ENCODE measurements around the gene KRT84. TPM values are rescaled to one million over a fixed set of nuclear protein-coding genes. Genes with fewer than 3 reads are reported as not detected.

The KRT84 gene
- total RNA-seq, 1 donor from 2014 or later = not detected

DNA sequence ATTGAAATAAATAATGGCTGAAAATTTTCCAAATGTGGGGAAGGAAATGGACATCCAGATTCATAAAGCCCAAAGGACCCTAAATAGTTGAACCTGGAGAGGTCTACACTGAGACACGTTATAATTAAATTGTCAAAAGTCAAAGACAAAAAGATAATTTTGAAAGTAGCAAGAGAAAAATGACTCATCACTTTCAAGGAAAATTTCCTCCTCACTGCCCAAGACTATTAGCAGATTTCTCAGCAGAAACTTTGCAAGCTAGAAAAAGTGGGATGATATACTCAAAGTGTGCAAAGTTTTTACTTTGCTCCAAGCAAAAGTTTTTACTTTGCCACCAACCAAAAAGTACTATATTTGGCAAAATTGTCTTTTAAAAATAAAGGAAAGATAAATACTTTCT is 48.4 kb downstream of the KRT84 start:
- Histone ChIP-seq H3K27ac (no peak overlapping the region), H3K4me3 (no peak overlapping the region), H3K36me3 (no peaks in the 10 kb centered on the region), H3K4me1 (no peaks in the 10 kb centered on the region), H3K27me3 (no peaks in the 10 kb centered on the region), H3K9me3 (peaks cover 6 to 17% of the 10 kb centered on the region in 2 donors)
- DNase-seq (ENCODE audit: low spot score in 2 of 2) = no peak
- TF ChIP-seq, protein P1, sequence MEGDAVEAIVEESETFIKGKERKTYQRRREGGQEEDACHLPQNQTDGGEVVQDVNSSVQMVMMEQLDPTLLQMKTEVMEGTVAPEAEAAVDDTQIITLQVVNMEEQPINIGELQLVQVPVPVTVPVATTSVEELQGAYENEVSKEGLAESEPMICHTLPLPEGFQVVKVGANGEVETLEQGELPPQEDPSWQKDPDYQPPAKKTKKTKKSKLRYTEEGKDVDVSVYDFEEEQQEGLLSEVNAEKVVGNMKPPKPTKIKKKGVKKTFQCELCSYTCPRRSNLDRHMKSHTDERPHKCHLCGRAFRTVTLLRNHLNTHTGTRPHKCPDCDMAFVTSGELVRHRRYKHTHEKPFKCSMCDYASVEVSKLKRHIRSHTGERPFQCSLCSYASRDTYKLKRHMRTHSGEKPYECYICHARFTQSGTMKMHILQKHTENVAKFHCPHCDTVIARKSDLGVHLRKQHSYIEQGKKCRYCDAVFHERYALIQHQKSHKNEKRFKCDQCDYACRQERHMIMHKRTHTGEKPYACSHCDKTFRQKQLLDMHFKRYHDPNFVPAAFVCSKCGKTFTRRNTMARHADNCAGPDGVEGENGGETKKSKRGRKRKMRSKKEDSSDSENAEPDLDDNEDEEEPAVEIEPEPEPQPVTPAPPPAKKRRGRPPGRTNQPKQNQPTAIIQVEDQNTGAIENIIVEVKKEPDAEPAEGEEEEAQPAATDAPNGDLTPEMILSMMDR (IDR thresholded peaks at IDR 0.05) = no peak
- intact Hi-C loops (cut with DNase I) = no loop called here

DNA sequence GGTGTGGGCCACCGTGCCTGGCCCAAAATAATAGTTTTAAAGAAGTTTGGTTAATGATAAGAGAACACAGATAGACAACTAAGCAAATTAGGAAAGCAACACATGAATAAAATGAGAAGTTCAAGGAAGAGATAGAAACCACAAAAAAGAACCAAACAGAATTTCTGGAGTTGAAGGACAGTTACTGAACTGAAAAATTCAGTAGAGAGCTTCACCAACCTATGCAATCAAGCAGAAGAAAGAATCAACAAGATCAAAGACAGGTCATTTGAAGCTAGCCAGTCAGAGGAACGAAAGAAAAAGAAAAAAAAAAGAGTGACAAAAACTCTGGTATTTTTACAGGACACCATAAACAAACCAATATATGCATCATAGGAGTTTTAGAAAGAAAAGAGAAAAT is 48.8 kb downstream of the KRT84 start:
- H3K4me3 ChIP-seq = no peak overlapping the region
- H3K4me1 ChIP-seq = no peaks in the 10 kb centered on the region
- DNase-seq (ENCODE audit: low spot score in 2 of 2) = no peak
- H3K27me3 ChIP-seq = no peaks in the 10 kb centered on the region
- intact Hi-C loops (cut with DNase I) = no loop called here
- H3K27ac ChIP-seq = no peak overlapping the region
- no peaks in the 10 kb centered on the region for H3K36me3 ChIP-seq
- TF ChIP-seq, protein P1 (IDR thresholded peaks at IDR 0.05) = no peak
- H3K9me3 ChIP-seq = peaks cover 6 to 17% of the 10 kb centered on the region in 2 donors

DNA sequence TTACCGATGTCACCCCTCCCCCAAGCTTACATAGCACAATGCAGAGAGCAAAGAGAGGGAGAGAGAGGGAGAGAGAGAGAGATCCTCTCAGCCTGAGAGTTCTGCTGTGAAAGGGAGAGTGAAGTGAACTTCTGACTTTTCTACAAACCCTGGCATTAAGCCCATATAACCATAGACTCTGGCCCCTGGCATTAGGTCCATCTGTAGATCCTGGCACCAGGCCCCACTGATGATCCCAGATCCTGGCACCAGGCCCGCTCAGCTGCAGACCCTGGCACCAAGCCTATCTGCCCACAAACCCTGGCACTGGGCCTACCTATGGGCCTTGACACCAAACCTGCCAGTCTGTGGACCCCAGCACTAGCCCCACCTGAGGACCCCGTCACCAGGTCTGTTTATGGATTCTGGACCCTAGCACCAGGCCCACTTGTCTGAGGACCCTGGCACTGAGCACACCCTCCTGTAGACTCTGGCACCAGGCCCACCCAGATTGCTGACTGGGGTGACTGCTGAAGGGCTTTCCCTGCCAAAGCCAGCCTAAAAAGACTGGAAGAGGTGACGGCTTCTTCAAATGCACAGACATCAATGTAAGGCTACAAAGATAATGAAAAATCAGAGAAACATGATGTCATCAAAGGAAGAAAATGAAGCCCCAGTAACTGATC is 49.7 kb downstream of the KRT84 start:
- TF ChIP-seq, protein P1 (IDR thresholded peaks at IDR 0.05) = no peak
- no peaks in the 10 kb centered on the region for H3K27me3 ChIP-seq
- DNase-seq (ENCODE audit: low spot score in 2 of 2) = no peak
- peaks cover 6 to 17% of the 10 kb centered on the region in 2 donors for H3K9me3 ChIP-seq
- intact Hi-C loops (cut with DNase I) = no loop called here
- no peak overlapping the region for H3K4me3 ChIP-seq
- H3K36me3 ChIP-seq = no peaks in the 10 kb centered on the region
- H3K27ac ChIP-seq = no peak overlapping the region
- no peaks in the 10 kb centered on the region for H3K4me1 ChIP-seq

DNA sequence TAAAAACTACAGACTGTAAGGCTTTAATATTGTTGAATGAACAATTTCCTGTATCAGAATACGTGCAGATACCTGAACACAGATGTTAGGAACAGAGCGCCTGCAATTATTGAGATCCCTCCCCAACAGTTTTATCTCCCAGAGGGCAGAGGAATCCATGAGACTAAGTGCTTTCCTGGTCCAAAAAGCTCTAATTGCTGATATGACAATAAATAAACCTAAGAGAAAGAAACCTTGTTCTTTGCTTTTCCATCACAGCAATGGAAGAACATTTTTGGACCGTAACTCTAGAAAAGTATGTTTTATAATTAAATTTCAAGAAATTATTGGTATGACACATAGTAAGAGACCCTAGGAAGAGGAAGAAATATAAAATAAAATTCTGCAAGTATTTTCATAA is 51.3 kb downstream of the KRT84 start:
- TF ChIP-seq, protein P1 (IDR thresholded peaks at IDR 0.05) = no peak
- no peak for DNase-seq (ENCODE audit: low spot score in 2 of 2)
- Histone ChIP-seq H3K9me3 (peaks cover 6 to 17% of the 10 kb centered on the region in 2 donors), H3K27ac (no peak overlapping the region), H3K4me3 (no peak overlapping the region), H3K4me1 (no peaks in the 10 kb centered on the region), H3K27me3 (no peaks in the 10 kb centered on the region), H3K36me3 (no peaks in the 10 kb centered on the region)
- intact Hi-C loops (cut with DNase I) = no loop called here

DNA sequence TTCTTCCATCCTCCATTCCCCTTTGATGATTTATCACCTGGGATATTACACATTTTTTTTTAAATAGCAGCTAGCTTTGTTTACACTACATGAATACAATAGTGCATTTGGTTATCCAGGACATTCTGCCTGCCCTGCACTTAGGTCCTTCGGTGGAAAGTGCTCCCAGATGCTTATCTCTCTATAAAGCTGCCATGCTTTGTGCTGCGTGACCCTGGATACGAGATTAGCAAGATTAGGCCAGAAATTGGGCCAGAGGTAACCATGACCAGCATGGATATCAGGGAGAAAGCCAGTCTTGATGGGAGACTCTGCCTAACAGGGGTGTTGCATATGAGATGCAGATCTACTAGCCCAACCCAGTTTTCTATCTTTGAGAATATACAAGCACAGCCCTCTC is 52.1 kb downstream of the KRT84 start:
- peaks cover 6 to 17% of the 10 kb centered on the region in 2 donors for H3K9me3 ChIP-seq
- H3K4me1 ChIP-seq = no peaks in the 10 kb centered on the region
- TF ChIP-seq, protein P1 (IDR thresholded peaks at IDR 0.05) = no peak
- DNase-seq (ENCODE audit: low spot score in 2 of 2) = no peak
- H3K27me3 ChIP-seq = no peaks in the 10 kb centered on the region
- no peaks in the 10 kb centered on the region for H3K36me3 ChIP-seq
- H3K4me3 ChIP-seq = no peak overlapping the region
- intact Hi-C loops (cut with DNase I) = no loop called here
- no peak overlapping the region for H3K27ac ChIP-seq

DNA sequence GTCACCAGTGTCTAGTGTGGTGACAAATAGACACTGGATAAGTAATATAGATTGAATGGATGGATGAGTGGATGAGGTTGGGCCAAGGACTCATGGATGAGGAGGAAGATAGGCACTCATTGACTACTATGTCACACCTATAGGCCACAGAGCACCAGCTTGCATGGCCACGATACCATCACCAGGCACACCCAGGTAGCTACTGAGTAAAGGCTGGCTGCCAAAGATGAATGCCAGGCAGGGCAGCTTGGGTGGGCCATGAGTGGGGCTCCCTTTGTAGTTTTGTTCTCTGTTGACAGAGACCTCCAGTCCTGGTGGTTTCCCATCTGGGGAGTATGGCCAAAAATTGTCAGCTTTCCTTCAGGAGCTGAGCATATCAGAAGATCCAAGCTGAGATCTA is 53.1 kb downstream of the KRT84 start:
- Histone ChIP-seq H3K4me1 (peaks cover under 1% of the 10 kb centered on the region in 2 donors), H3K36me3 (no peaks in the 10 kb centered on the region), H3K27me3 (no peaks in the 10 kb centered on the region), H3K4me3 (no peak overlapping the region), H3K27ac (no peak overlapping the region), H3K9me3 (peaks cover 6 to 15% of the 10 kb centered on the region in 2 donors)
- DNase-seq (ENCODE audit: low spot score in 2 of 2) = no peak
- TF ChIP-seq, protein P1 (IDR thresholded peaks at IDR 0.05) = no peak
- intact Hi-C loops (cut with DNase I) = no loop called here

Measured in ascending aorta (tissue), 2 donors.